Middle frontal gyrus (tissue), 1 donor: ENCODE measurements around the gene AKR7A3.
"Not testable (repeated sequence)": the region's sequence is repeated elsewhere in the genome, so short reads cannot be mapped to it uniquely, and the experiment has no call there.

Source experiments
- DNase-seq: peaks from one replicate; pipeline ENCODE4 v3.0.0-alpha.2; 2015; ENCODE audit warnings: low spot score; ENCODE audit errors: extremely low spot score

Gene AKR7A3

DNA sequence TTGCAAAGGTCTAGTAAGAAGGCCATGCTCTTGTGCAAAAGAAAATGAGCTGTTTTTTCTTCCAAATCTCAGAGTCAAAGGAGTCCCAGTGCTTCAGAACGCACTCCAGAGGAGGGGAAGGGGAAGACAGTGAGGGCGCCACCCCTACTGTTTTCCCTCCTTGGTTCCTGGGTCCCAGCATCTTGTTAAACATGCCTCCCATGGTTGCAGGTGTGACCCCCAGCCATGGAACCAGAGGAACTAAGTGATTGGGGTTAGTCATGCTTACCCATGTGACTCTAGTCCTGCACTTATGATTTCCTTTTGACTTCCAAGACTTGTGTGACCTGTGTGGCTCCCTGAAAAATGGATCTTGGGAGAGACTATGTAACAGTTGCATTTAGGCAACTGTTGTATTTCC, 6.1 kb upstream of the AKR7A3 start:
- DNase-seq: no peak

DNA sequence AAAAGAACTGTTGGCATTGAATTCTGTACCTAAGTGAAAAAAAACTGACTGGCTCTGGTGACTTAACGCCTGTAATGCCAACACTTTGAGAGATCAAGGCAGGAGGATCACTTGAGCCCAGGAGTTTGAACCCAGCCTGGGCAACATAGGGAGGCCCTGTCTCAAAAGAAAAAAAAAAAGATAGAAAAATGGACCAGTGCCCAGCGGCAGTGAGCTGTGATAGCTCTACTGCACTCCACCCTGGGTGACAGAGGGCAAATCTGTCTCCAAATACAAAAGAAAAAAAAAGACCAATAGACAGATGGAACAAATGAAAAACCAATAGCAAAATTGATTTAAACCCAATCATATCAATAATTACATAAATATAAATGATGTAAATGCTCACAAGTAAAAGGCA, 674 bp upstream of the AKR7A3 start:
- DNase-seq: no peak

DNA sequence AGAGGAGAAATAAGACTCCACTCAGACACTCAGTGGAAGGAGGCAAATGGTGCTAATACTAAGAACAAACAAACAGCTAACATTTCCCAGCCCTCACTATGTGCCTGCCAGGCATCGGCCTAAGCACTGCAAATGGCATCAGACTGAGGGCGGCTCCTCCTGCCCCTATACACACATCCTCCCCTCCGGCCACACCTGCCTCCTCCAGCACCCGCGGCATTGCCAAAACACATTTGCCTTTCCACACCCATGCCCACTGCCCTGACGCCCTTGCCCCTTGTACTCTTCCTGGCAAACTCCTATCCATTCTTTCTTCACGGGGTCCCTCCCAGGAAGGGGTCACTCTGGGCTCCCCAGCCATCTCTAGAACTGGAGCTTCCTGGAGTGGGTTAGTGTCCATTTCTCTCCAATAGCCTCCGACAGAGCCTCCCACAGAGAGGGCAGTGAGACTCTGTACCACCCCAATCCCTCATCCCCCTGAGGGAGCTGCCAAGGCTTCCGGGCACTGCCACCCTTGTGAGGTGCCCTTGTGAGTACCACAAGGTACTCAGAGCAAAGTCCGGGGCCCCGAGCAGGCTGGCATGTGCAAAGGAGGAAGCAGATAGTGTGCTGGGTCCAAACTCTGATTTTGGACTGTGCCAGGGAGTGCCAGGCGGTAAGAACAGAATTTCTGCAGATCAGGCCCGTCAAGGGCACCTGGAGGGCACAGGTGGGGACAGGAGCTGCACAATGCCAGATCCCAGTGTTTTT, 959 bp downstream of the AKR7A3 start:
- DNase-seq: no peak

DNA sequence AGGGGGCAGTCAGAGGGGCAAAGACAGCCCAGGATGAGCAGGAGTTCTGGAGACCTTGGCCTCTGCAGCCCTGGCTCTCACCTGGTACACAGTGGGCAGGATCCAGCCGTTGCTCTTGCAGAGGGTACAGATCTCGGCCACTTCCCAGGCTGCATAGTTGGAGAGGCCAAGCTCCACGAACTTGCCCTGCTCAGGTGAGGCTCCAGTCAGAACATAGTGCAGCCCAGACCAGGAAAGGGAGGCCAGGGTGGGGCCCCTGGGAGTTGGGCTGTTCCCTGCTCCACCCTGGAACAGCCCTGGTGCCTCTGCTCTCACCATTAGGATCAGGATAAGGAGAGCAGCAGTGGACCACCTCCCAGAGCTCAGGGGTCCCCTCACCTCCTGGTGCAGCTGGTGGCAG, 2.8 kb downstream of the AKR7A3 start:
- DNase-seq: not testable (repeated sequence)

DNA sequence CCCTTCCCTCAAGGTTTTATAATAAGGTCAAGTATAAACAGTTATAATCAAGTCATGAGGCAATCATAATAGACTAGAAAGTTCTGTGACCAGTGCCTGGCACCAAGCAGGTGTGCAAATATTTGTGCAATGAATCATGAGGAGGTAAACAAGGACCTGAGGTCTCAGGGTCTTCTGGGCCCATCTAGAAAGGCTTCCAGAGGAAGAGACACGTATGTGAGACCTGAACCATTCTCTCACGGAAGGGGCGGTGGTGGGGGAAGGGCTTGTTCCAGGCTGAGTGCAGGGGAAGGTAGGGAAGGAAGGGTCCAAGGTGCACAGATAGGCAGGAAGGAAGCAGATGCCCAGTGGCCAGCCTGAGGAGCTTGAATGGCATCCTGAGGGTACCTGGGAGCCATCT, 3.2 kb downstream of the AKR7A3 start:
- DNase-seq: not testable (repeated sequence)

DNA sequence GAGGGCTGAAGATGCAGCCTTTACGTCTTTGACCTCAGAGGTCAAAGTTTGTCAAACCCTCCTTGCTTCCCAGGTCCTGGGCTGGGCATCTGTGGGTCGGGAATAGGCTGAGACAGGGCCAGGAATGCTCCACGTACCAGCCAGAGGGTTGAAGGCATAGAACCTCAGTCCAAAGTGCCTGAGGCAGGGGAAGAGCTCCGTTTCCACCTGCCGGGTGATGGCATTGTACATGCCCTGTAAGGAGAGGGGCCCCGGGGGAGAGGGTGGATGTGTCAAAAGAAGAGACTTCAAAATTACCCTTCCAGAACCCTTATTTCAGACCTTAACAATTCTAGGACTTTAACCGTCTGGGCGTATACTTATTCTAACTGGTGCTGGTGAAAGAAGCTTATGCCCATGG, 3.7 kb downstream of the AKR7A3 start:
- no peak for DNase-seq

DNA sequence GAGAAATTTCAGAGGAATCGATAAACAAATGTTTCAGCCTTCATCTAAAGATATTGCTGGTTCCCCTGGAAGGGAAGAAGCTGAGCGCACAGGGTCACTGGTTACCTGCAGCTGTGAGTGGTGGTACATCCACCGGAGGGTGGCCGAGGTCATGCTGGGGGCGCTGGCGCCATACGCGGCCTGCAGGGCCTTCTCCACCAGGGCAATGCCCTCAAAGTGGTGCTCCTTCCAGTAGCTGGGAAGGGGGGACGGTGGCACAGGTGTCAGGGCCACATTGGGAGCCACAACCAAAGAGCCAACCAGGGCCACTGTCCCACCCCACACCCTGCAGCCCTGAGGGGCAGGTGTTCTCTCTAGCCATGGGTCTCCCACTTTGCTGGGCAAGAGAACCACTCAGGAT, 4.7 kb downstream of the AKR7A3 start:
- DNase-seq: no peak

DNA sequence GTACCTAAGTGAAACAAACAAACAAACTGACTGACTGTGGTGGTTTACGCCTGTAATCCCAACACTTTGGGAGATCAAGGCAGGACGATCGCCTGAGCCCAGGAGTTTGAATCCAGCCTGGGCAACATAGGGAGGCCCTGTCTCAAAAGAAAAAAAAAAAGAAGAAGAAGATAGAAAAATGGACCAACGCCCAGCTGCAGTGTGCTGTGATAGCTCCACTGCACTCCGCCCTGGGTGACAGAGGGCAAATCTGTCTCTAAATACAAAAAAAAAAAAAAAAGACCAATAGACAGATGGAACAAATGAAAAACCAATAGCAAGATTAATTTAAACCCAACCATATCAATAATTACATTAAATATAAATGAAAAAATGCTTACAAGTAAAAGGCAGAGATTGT, 13.9 kb downstream of the AKR7A3 start:
- DNase-seq: no peak

DNA sequence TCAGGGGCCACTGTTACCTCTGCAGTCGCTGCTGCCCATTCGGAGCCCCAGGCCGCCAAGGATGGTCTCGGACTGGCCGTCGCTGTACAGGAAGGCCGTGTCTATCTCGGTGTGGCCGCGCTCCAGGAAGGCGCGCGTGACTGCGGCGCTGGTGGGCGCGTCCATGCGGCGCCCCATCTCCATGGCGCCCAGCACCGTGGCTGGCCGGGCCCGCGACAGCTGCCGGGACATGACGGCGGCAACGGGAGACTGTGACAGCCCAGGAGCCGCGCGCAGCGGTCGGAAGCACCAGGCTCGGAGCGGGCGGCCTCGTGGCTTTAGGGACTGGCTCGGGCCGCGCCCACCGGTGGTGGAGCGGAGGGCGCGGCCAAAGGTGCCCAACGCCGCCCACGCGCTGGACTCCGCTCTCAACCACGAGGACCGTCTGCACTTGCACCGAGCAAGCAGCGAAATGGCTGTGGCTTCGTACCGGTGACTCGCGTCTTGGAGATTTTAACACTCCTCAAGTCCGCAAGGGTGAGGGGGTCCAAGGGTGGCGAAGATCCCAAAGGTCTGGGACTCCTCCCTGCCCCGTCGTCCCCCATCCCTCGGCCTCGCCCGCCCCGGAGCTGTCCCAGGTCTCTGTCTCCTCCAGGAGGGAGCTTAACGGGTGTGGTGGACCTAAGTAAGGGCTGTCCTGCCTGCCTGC, 14.6 kb downstream of the AKR7A3 start:
- DNase-seq: not testable (repeated sequence)

DNA sequence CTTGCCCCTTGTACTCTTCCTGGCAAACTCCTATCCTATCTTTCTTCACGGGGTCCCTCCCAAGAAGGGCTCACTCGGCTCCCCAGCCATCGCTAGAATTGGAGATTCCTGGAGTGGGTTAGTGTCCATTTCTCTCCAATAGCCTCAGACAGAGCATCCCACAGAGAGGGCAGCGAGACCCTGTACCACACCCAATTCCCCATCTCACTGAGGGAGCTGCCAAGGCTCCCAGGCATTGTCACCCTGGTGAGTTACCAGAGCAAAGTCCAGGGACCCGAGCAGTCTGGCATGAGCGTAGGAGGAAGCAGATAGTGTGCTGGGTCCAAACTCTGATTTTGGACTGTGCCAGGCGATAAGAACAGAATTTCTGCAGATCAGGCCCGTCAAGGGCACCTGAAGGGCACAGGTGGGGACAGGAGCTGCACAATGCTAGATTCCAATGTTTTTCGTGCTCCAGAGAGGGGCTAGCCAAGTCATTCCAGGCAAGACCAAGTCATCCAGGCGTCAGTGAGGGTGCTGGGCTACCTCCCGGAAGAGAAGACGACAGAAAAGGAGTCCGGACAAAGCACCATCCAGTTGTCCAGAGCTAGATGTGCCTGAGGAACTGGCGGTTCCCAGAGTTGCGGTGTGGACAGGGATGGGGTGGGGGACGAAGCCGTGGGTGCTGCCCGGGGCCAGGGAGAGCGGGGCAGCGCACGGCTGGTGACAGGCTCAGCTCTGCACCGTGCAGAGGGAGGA, 15.3 kb downstream of the AKR7A3 start:
- no peak for DNase-seq

DNA sequence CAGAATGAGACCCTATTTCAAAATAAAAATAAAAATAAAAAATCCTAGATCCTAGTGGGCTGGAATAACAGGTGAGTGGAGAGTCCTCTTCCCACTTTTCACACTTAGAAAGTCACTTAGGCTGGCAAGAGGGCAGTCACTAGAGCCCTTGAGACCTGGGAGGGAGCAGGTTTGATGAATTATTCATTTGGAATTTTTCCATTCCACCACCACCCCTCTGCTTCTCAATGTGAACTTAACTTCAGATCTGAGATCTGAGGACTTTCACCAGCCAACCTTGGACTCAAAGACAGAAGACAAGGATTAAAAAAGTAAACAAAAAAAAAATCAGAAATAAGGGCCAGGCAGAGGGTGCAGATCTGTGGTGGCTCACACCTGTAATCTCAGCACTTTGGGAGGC, 16.5 kb downstream of the AKR7A3 start:
- no peak for DNase-seq

DNA sequence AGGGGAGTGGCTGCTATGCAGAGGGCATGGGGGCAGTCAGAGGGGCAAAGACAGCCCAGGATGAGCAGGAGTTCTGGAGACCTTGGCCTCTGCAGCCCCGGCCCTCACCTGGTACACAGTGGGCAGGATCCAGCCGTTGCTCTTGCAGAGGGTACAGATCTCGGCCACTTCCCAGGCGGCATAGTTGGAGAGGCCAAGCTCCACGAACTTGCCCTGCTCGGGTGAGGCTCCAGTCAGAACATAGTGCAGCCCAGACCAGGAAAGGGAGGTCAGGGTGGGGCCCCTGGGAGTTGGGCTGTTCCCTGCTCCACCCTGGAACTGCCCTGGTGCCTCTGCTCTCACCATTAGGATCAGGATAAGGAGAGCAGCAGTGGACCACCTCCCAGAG, 18.2 kb downstream of the AKR7A3 start:
- DNase-seq: not testable (repeated sequence)

DNA sequence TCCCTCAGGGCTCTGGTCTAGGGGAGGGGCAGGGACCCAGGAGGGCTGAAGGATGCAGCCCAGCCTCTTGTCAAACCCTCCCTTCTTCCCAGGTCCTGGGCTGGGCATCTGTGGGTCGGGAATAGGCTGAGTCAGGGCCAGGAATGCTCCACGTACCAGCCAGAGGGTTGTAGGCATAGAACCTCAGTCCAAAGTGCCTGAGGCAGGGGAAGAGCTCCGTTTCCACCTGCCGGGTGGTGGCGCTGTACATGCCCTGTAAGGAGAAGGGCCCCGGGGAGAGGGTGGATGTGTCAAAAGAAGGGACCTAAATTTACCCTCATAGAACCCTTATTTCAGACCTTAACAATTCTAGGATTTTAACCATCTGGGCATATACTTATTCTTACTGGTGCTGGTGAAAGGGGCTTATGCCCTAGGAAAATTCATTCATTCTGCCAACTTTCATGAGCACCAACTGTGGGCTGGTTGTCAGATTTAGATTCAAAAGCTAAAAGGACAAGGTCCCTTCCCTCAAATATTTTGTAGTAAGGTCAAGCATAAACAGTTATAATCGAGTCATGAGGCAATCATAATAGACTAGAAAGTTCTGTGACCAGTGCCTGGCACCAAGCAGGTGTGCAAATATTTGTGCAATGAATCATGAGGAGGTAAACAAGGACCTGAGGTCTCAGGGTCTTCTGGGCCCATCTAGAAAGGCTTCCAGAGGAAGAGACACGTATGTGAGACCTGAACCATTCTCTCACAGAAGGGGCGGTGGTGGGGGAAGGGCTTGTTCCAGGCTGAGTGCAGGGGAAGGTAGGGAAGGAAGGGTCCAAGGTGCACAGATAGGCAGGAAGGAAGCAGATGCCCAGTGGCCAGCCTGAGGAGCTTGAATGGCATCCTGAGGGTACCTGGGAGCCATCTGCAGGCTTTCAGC, 18.9 kb downstream of the AKR7A3 start:
- DNase-seq: not testable (repeated sequence)

DNA sequence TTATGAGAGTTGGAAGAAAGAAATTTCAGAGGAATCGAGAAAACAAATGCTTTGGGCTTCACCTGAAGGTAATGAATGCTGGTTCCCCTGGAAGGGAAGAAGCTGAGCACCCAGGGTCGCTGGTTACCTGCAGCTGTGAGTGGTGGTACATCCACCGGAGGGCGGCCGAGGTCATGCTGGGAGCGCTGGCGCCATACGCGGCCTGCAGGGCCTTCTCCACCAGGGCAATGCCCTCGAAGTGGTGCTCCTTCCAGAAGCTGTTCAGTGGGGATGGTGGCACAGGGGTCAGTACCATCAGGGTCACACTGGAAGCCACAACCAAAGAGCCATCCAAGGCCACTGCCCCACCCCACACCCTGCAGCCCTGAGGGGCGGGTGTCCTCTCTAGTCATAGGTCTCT, 20.1 kb downstream of the AKR7A3 start:
- no peak for DNase-seq

DNA sequence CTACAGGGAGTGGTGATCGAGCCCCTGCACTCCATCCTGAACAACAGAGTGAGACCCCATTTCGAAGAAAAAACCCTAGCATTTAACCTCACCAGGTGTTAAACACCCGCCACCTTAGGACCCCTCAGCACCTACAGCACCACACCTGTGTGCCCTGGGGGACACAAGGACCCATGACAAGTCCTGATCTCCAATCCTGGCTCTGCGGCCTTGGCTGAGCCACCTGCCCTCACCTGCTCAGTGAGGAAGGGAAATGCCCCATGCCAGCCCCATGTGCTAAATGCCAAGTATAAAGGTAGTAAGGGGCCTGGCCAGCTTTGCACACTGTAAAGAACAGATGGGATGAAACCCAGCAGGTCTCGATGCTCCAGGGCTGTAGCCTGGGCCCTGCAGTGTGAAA, 25.8 kb downstream of the AKR7A3 start:
- DNase-seq: no peak

DNA sequence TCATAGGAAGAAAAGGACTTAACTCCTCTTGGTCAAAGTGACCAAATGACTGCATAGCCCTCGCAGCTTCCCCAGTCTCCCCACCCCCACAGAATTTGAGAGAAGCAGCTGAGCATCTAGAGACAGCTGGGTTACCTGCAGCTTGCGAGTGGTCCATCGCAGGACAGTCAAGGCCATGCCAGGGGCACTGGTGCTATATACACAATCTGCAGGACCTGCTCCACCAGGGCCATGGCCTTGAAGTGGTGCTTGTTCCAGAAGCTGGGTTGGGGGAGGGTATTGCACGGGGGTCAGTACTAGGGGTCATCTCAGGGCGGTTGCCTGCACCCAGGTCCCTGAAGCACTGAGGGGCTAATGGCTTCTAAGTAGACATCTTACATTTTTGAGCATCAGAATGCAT, 26.5 kb downstream of the AKR7A3 start:
- no peak for DNase-seq

DNA sequence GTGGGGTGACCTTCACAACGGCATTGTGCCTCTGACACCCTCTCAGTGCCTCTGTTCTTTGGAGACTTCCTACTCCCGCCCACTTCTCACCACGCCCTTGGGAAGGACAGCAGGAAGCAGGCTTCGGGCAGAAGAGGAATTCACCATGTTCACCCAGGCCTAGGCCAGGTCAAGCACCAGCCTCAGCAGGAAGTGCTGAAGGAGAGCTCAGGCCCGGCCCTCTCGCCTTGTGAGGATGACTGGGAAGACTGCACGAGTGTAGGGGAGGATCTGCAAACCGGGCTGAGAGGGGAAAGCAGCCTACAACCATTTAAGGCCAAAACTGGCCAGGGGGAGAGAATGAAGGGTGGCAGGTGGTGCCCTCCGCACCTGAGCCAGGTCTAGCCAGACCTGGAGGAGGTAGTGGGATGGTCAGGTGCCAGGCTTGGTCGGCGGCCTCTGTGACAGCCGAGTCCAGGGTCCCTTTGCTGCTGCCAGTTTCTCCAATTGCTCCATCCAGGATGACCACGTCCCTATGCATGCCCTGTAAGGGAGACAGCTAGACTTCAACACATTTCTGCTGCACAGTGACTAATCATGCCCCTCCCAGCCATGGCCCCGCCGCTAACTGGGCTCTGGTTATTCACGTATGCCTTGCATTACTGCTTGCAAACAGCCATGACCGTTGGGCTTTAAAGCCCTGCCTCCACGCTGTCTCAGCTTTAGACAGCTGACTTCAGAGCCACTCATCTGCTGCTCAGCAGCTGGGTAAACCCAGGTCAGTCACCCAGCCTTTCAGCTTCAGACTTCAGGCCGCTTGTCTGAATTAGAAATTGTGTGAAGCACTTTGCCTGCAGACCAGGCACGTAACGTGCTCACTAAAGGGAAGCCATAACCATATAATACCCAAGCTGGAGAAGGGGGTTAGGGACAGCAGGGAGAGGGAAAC, 28.1 kb downstream of the AKR7A3 start:
- DNase-seq: no peak

DNA sequence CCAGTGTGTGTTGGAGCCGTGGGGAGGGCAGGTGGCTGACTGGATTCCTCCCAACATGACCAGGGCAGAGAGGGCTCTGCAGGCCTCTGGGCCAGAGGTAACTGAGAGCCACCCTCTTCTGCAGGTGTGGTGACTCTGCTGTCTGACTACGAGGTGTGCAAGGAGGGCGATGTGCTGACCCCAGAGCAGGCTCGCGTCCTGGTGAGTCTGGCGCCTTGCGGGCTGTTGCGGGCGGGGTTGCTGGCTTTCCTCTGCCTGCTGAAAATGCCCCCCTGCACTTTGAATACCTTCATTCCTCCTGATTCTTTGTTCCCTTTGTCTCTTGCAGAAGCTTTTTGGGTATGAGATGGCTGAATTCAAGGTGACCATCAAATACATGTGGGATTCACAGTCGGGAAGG, 30.2 kb downstream of the AKR7A3 start:
- no peak for DNase-seq

DNA sequence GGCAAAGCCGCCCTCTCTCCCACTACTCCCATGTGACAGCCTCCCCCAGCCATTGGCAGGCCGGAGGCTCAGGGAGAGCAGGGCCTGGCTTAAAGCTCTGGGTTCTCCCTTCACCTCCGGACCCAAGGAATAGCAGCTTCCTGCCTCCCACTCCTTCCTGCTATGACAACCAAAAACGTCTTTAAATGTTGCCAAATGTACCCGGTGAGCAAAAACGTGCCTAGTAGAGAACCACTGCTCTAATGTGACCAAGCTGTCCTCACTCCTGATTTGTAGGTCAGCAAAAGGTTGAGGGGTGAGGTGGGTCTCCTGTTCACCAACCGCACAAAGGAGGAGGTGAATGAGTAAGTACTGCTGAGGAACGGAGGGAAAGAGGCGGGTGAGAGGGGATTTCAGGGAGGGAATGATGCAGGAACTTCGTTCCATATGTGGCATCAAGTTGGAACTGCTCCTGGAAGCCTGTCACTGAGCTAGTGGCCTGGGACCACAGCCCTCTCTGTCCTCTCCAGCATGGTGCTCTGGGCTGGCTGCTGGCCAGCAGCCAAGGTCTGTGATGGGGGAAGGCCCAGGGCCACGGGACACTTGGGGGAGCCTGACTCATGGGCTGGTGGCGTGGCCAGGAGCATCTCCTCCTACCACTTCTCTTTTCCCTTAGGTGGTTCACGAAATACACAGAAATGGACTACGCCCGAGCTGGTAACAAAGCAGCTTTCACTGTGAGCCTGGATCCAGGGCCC, 31.2 kb downstream of the AKR7A3 start:
- no peak for DNase-seq

DNA sequence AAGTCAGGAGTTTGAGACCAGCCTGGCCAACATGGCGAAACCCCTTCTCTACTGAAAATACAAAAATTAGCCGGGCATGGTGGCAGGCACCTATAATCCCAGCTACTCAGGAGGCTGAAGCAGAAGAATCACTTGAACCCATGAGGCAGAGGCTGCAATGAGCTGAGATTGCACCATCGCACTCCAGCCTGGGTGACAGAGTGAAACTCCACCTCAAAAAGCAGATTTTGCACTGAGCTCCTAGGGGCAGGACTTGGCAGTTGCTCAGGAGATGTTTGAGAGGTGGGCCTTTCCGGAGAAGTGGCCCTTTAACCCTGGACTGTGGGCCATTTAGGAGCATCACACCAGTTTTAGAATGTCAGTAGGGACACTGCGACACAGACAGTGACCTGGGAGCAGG, 32.3 kb downstream of the AKR7A3 start:
- DNase-seq: not testable (repeated sequence)
